ENCODE measurements around the gene GRAP. TPM values are rescaled to one million over a fixed set of nuclear protein-coding genes. Genes with fewer than 3 reads are reported as not detected.

Gene GRAP
- total RNA-seq, 1 donor from 2014 or later, result not detected

- H3K27ac Mint-ChIP-seq (ENCODE audit: unreplicated experiment), result no peak overlapping the region
- no peak for DNase-seq (ENCODE audit: extremely low spot score, unreplicated experiment)
- no peak overlapping the region for H3K4me3 Mint-ChIP-seq (ENCODE audit: unreplicated experiment)
- no peaks in the 10 kb centered on the region for H3K27me3 Mint-ChIP-seq (ENCODE audit: unreplicated experiment)
- H3K36me3 Mint-ChIP-seq (ENCODE audit: unreplicated experiment), result peaks cover 5% of the 10 kb centered on the region
- peaks cover 5% of the 10 kb centered on the region for H3K4me1 Mint-ChIP-seq (ENCODE audit: unreplicated experiment)
- no peak for TF ChIP-seq CTCF (IDR thresholded peaks at IDR 0.05)
- peaks cover 9% of the 10 kb centered on the region for H3K9me3 Mint-ChIP-seq (ENCODE audit: unreplicated experiment)
Measured at GRCh38 chr17:18999911-19000310, 46.8 kb downstream of the GRAP start.

- H3K4me1 Mint-ChIP-seq (ENCODE audit: unreplicated experiment), result peaks cover 5% of the 10 kb centered on the region
- no peak overlapping the region for H3K4me3 Mint-ChIP-seq (ENCODE audit: unreplicated experiment)
- H3K27ac Mint-ChIP-seq (ENCODE audit: unreplicated experiment), result no peak overlapping the region
- peaks cover 10% of the 10 kb centered on the region for H3K9me3 Mint-ChIP-seq (ENCODE audit: unreplicated experiment)
- no peak for DNase-seq (ENCODE audit: extremely low spot score, unreplicated experiment)
- TF ChIP-seq CTCF (IDR thresholded peaks at IDR 0.05), result no peak
- peaks cover 5% of the 10 kb centered on the region for H3K36me3 Mint-ChIP-seq (ENCODE audit: unreplicated experiment)
- no peaks in the 10 kb centered on the region for H3K27me3 Mint-ChIP-seq (ENCODE audit: unreplicated experiment)
Measured at GRCh38 chr17:18999394-18999793, 47.4 kb downstream of the GRAP start.

GRCh38 chr17:18997650-18998196, 49.0 kb downstream of the GRAP start:
- H3K9me3 Mint-ChIP-seq (ENCODE audit: unreplicated experiment), result peaks cover 10% of the 10 kb centered on the region
- H3K36me3 Mint-ChIP-seq (ENCODE audit: unreplicated experiment), result peaks cover 5% of the 10 kb centered on the region
- H3K4me1 Mint-ChIP-seq (ENCODE audit: unreplicated experiment), result peaks cover 3% of the 10 kb centered on the region
- no peak for TF ChIP-seq CTCF (IDR thresholded peaks at IDR 0.05)
- no peak for DNase-seq (ENCODE audit: extremely low spot score, unreplicated experiment)
- no peak overlapping the region for H3K27ac Mint-ChIP-seq (ENCODE audit: unreplicated experiment)
- no peak overlapping the region for H3K4me3 Mint-ChIP-seq (ENCODE audit: unreplicated experiment)
- no peaks in the 10 kb centered on the region for H3K27me3 Mint-ChIP-seq (ENCODE audit: unreplicated experiment)

- Mint-ChIP-seq H3K4me1 (ENCODE audit: unreplicated experiment) (no peaks in the 10 kb centered on the region), H3K9me3 (ENCODE audit: unreplicated experiment) (peaks cover 10% of the 10 kb centered on the region), H3K4me3 (ENCODE audit: unreplicated experiment) (no peak overlapping the region), H3K27me3 (ENCODE audit: unreplicated experiment) (no peaks in the 10 kb centered on the region), H3K27ac (ENCODE audit: unreplicated experiment) (no peak overlapping the region), H3K36me3 (ENCODE audit: unreplicated experiment) (peaks cover 5% of the 10 kb centered on the region)
- no peak for DNase-seq (ENCODE audit: extremely low spot score, unreplicated experiment)
- no peak for TF ChIP-seq CTCF (IDR thresholded peaks at IDR 0.05)
Measured at GRCh38 chr17:18996458-18996857, 50.3 kb downstream of the GRAP start.

GRCh38 chr17:18995220-18995619, 51.5 kb downstream of the GRAP start:
- Mint-ChIP-seq H3K9me3 (ENCODE audit: unreplicated experiment) (peaks cover 10% of the 10 kb centered on the region), H3K36me3 (ENCODE audit: unreplicated experiment) (peaks cover 5% of the 10 kb centered on the region), H3K4me1 (ENCODE audit: unreplicated experiment) (no peaks in the 10 kb centered on the region), H3K27me3 (ENCODE audit: unreplicated experiment) (no peaks in the 10 kb centered on the region), H3K27ac (ENCODE audit: unreplicated experiment) (no peak overlapping the region), H3K4me3 (ENCODE audit: unreplicated experiment) (no peak overlapping the region)
- DNase-seq (ENCODE audit: extremely low spot score, unreplicated experiment), result no peak
- TF ChIP-seq CTCF (IDR thresholded peaks at IDR 0.05), result no peak
